SK-N-SH (cell line): ENCODE measurements around the gene ACOXL. TPM values are rescaled to one million over a fixed set of nuclear protein-coding genes. Genes with fewer than 3 reads are reported as not detected.

Experiments used
- CTCF ChIA-PET: fragments of 300-600, 350-600 bp; formaldehyde crosslinking; extraction: SDS; loops from one replicate; lab custom pipeline; 2021; lab: Yijun Ruan, JAX
- POLR2A ChIA-PET: fragments of 350-600 bp; sonication (Branson Sonifier 250); formaldehyde crosslinking; extraction: SDS; loops from one replicate; lab custom pipeline; 2020; ENCODE audit warnings: antibody characterized with exemption, inconsistent platforms; lab: Yijun Ruan, JAX
- DNase-seq: peaks from one replicate; pipeline ENCODE4 v3.0.0; 2012
- H2AFZ ChIP-seq: fragments of 200-600 bp; sonication (generic); 2 replicates; pipeline ENCODE4 v1.8.1; 2016; ENCODE audit warnings: antibody characterized with exemption, mild to moderate bottlenecking, low read depth
- H3F3A ChIP-seq: fragments of 200-600 bp; sonication (generic); replicated peaks from 2 replicates; pipeline ENCODE3; 2016; ENCODE audit warnings: antibody characterized with exemption, mild to moderate bottlenecking; ENCODE audit not compliant: insufficient read depth
- H3K27ac ChIP-seq, 2 experiments: fragments of 200-500 bp in 1 of 2; fragments of 200-600 bp in 1 of 2; sonication (Bioruptor generic) in 1 of 2; sonication (generic), shearing (Covaris generic) in 1 of 2; 2 replicates each; pipeline versions ENCODE4 v1.5.1 to v1.6.1; 2014 to 2016; ENCODE audit warnings: low read depth in 2 of 2, inconsistent platforms in 1 of 2, low read length in 1 of 2, mild to moderate bottlenecking in 1 of 2, mixed read lengths in 1 of 2
- H3K27me3 ChIP-seq: fragments of 200-600 bp; sonication (generic), shearing (Covaris generic); 2 replicates; pipeline ENCODE4 v1.6.1; 2016; ENCODE audit warnings: mixed run types; ENCODE audit not compliant: insufficient read depth
- H3K36me3 ChIP-seq, 2 experiments: fragments of 200-500 bp in 1 of 2; fragments of 200-600 bp in 1 of 2; sonication (Bioruptor generic) in 1 of 2; sonication (generic) in 1 of 2; replicated peaks in 1 of 2; 2 replicates each; pipeline versions ENCODE3 to v1.5.1; 2014 to 2016; ENCODE audit warnings: low read length in 1 of 2, mild to moderate bottlenecking in 1 of 2; ENCODE audit not compliant: insufficient read depth in 2 of 2, control insufficient read depth in 1 of 2
- H3K4me1 ChIP-seq, 2 experiments: fragments of 200-500 bp in 1 of 2; fragments of 200-600 bp in 1 of 2; sonication (Bioruptor generic) in 1 of 2; sonication (generic), shearing (Covaris generic) in 1 of 2; 2 replicates each; pipeline versions ENCODE4 v1.5.1 to v1.6.1; 2014 to 2016; ENCODE audit warnings: low read depth in 1 of 2, low read length in 1 of 2, mixed run types in 1 of 2; ENCODE audit not compliant: insufficient read depth in 2 of 2, control insufficient read depth in 1 of 2
- H3K4me2 ChIP-seq: fragments of 200-600 bp; sonication (generic), shearing (Covaris generic); 2 replicates; pipeline ENCODE4 v1.6.1; 2017; ENCODE audit warnings: mixed run types
- H3K4me3 ChIP-seq, 2 experiments: fragments of 200-500 bp in 1 of 2; fragments of 200-600 bp in 1 of 2; sonication (Bioruptor generic) in 1 of 2; sonication (generic), shearing (Covaris generic) in 1 of 2; 2 replicates each; pipeline versions ENCODE4 v1.5.1 to v1.8.1; 2014 to 2016; ENCODE audit warnings: low read depth in 2 of 2, inconsistent platforms in 1 of 2, low read length in 1 of 2, mild to moderate bottlenecking in 1 of 2, mixed read lengths in 1 of 2, moderate library complexity in 1 of 2
- H3K79me2 ChIP-seq: fragments of 200-600 bp; sonication (generic); 2 replicates; pipeline ENCODE4 v1.8.1; 2017; ENCODE audit warnings: mild to moderate bottlenecking; ENCODE audit not compliant: insufficient read depth
- H3K9ac ChIP-seq: fragments of 200-600 bp; sonication (generic); 2 replicates; pipeline ENCODE4 v1.6.1; 2017; ENCODE audit warnings: mixed run types
- H3K9me2 ChIP-seq: fragments of 200-600 bp; sonication (generic); 2 replicates; pipeline ENCODE4 v1.6.1; 2017; ENCODE audit warnings: mixed run types
- H3K9me3 ChIP-seq: fragments of 200-600 bp; sonication (generic); 2 replicates; pipeline ENCODE4 v1.6.1; 2017; ENCODE audit warnings: mixed run types, mild to moderate bottlenecking, moderate library complexity
- H4K20me1 ChIP-seq: fragments of 200-600 bp; sonication (generic); 2 replicates; pipeline ENCODE4 v1.6.1; 2017; ENCODE audit warnings: mild to moderate bottlenecking, mixed run types; ENCODE audit not compliant: insufficient read depth
- CHD2 ChIP-seq: fragments of 150-350 bp; IDR thresholded peaks from 2 replicates; pipeline ENCODE4 v1.6.1; 2018; ENCODE audit warnings: low read length; ENCODE audit not compliant: partially characterized antibody
- ELF1 ChIP-seq: IDR thresholded peaks from 2 replicates; pipeline ENCODE4 v1.4.0; 2012
- EP300 ChIP-seq, 2 experiments: IDR thresholded peaks; 2 replicates each; pipeline versions ENCODE4 v1.4.0 to v1.6.1; 2012; ENCODE audit warnings: borderline replicate concordance in 1 of 2, low read depth in 1 of 2, low read length in 1 of 2
- FOSL2 ChIP-seq: IDR thresholded peaks from 2 replicates; pipeline ENCODE4 v1.4.0; 2012; ENCODE audit warnings: low read depth, mild to moderate bottlenecking, moderate library complexity, borderline replicate concordance
- FOXM1 ChIP-seq: IDR thresholded peaks from 2 replicates; pipeline ENCODE4 v1.4.0; 2012; ENCODE audit warnings: low read depth, mild to moderate bottlenecking
- GATA2 ChIP-seq: sonication (generic); formaldehyde crosslinking; IDR thresholded peaks from 2 replicates; pipeline ENCODE4 v1.5.0; 2020; ENCODE audit warnings: mild to moderate bottlenecking, missing genetic modification reagents
- MEF2A ChIP-seq: IDR thresholded peaks from 2 replicates; pipeline ENCODE4 v1.4.0; 2012; ENCODE audit warnings: low read depth, borderline replicate concordance
- MXI1 ChIP-seq: IDR thresholded peaks from 2 replicates; pipeline ENCODE4 v1.6.1; 2012; ENCODE audit warnings: mild to moderate bottlenecking, low read depth, low read length, improper control_type of control experiment
- NFIC ChIP-seq: IDR thresholded peaks from 2 replicates; pipeline ENCODE4 v1.4.0; 2012; ENCODE audit warnings: borderline replicate concordance
- POLR2AphosphoS5 ChIP-seq: IDR thresholded peaks from 2 replicates; pipeline ENCODE4 v1.6.1; 2012; ENCODE audit warnings: low read depth, low read length
- RCOR1 ChIP-seq: fragments of 150-350 bp; IDR thresholded peaks from 2 replicates; pipeline ENCODE4 v1.6.1; 2017; ENCODE audit warnings: antibody characterized with exemption, low read length
- RFX5 ChIP-seq: IDR thresholded peaks from 2 replicates; pipeline ENCODE4 v1.6.1; 2012; ENCODE audit warnings: mild to moderate bottlenecking, improper control_type of control experiment, low read length
- RXRA ChIP-seq: IDR thresholded peaks from 2 replicates; pipeline ENCODE4 v1.4.0; 2012; ENCODE audit warnings: low read depth, mild to moderate bottlenecking, borderline replicate concordance
- SIN3A ChIP-seq: IDR thresholded peaks from 2 replicates; pipeline ENCODE4 v1.6.1; 2012; ENCODE audit warnings: low read depth, mild to moderate bottlenecking, low read length, moderate library complexity, borderline replicate concordance
- SMC3 ChIP-seq: IDR thresholded peaks from 2 replicates; pipeline ENCODE4 v1.6.1; 2012; ENCODE audit warnings: low read depth, low read length, improper control_type of control experiment
- YY1 ChIP-seq: IDR thresholded peaks from 2 replicates; pipeline ENCODE4 v1.4.0; 2012; ENCODE audit warnings: low read depth, mild to moderate bottlenecking
- WGBS: methylation state at CpG from one replicate; pipeline ENCODE4 v1.1.6; 2017; ENCODE audit warnings: low lambda C conversion rate; 5-methylcytosine and 5-hydroxymethylcytosine counted together
- polyA plus RNA-seq, 3 experiments: library from polyadenylated mRNA; depleted of rRNA; stranded (reverse); fragments of >200 nt; gene quantifications; 2 replicates each; pipeline ENCODE4 v1.2.3, GENCODE V29; 2012
- TF ChIP-seq, protein P1 (sequence below): IDR thresholded peaks from 2 replicates; pipeline ENCODE4; 2012
- TF ChIP-seq, protein P2 (sequence below): IDR thresholded peaks from 2 replicates; pipeline ENCODE4 v1.4.0; 2012; ENCODE audit warnings: low read depth, borderline replicate concordance

The ACOXL gene
- polyA plus RNA-seq, 1 of the 3 experiments (the other 2 are of a cell fraction) = not detected

DNA sequence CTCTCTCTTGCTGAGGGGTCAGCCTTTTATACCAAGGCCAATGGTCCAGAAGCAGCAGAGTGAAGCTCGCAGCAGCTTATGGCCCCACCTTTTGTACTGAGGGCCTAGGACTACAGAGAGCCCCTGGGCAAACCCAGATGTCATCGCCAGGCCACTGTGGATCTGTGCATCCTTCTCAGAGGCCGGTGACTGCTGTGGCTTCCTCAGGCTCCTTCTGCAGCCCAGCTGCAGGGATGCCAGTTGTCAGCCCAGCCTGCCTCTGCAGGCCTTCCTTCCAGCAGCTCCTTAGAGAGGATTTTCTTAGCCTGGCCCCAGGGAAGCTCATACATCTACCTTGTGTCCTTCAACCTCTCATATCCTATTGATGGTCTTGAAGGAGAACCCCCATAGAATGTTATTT is 6.5 kb upstream of the ACOXL start (continued):
- no peak for TF ChIP-seq CHD2
- no peak for TF ChIP-seq SIN3A
- no peak for TF ChIP-seq FOSL2
- TF ChIP-seq YY1 = no peak
- no peak for TF ChIP-seq POLR2AphosphoS5
- TF ChIP-seq, protein P1, sequence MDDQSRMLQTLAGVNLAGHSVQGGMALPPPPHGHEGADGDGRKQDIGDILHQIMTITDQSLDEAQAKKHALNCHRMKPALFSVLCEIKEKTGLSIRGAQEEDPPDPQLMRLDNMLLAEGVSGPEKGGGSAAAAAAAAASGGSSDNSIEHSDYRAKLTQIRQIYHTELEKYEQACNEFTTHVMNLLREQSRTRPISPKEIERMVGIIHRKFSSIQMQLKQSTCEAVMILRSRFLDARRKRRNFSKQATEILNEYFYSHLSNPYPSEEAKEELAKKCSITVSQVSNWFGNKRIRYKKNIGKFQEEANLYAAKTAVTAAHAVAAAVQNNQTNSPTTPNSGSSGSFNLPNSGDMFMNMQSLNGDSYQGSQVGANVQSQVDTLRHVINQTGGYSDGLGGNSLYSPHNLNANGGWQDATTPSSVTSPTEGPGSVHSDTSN = no peak
- TF ChIP-seq, all 33 proteins: peak for 0

DNA sequence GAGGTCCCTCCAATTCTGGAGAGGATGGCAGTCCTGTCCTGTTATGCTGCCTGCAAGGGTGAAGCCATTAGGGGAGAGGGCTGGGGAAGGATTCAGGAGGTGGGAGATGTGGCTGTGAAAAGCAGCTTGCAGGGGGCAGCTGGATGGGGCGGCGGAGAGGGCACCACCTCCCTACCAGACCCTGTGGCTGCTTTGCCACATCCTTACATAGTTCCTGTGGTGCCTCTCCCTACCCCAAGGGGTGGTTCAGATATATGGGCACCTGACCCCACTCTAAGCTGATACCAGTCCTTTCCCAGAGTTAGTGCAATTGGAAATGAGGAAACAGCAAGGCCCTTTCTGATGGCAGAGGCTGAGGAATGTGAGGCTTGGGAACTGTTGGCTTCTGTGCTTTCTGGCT is 6.1 kb upstream of the ACOXL start:
- Histone ChIP-seq H3F3A (no peaks in the 10 kb centered on the region), H4K20me1 (no peaks in the 10 kb centered on the region), H3K4me2 (no peak overlapping the region), H3K36me3 (no peaks in the 10 kb centered on the region), H3K27ac (no peak overlapping the region), H3K9ac (no peak overlapping the region), H3K9me2 (no peaks in the 10 kb centered on the region), H3K4me3 (no peak overlapping the region), H2AFZ (no peak overlapping the region), H3K79me2 (no peaks in the 10 kb centered on the region), H3K27me3 (peaks cover 45% of the 10 kb centered on the region), H3K9me3 (no peaks in the 10 kb centered on the region), H3K4me1 (peaks cover 0 to 7% of the 10 kb centered on the region in 2 experiments; a peak in 1 of 4 replicates)
- CTCF ChIA-PET = interaction anchor here (0.8 to 1.1 kb wide), 2 partner anchors 8 to 29 kb away, joined by 3 to 5 read pairs; no protein-coding TSS in a partner anchor
- DNase-seq = no peak
- POLR2A ChIA-PET = no interaction called here
- 57% methylated on average over 2 of the region's 2 CpGs for WGBS
- TF ChIP-seq RFX5 (no peak), SMC3 (no peak), FOXM1 (no peak), NFIC (no peak), YY1 (no peak), RCOR1 (no peak), GATA2 (CRISPR knock-in tag) (no peak), EP300 (IDR thresholded peaks at IDR 0.05; ENCODE audit: borderline replicate concordance in 1 of 2, low read depth in 1 of 2, low read length in 1 of 2) (no peak)

DNA sequence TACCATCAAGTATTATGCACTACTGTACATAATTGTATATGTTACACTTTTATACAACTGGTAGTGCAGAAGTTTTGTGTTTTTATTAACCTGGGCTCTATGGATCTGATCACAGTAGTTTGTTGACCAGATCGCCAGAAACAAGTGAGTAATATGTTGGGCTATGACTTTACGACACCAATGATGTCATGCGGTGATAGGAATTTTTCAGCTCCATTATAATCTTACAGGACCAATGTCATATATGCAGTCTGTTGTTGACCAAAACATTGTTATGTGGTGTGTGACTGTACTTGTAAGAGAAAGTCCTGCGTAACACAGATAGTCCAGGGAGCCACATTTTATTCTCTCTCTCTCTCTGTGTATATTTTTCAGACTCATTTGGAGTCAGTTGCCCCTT is 4.5 kb upstream of the ACOXL start:
- WGBS = 54% methylated on average over 4 of the region's 4 CpGs
- CTCF ChIA-PET = interaction anchor here (0.7 kb wide), 1 partner anchor 11 kb away, joined by 3 read pairs; no protein-coding TSS in a partner anchor

More for the DNA sequence above, 4.5 kb upstream of the ACOXL start:
- H3K9ac ChIP-seq = no peak overlapping the region
- no peak for TF ChIP-seq ELF1
- no peak for TF ChIP-seq RXRA
- TF ChIP-seq, protein P2, sequence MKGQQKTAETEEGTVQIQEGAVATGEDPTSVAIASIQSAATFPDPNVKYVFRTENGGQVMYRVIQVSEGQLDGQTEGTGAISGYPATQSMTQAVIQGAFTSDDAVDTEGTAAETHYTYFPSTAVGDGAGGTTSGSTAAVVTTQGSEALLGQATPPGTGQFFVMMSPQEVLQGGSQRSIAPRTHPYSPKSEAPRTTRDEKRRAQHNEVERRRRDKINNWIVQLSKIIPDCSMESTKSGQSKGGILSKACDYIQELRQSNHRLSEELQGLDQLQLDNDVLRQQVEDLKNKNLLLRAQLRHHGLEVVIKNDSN = no peak
- TF ChIP-seq MXI1 = no peak
- TF ChIP-seq MEF2A = no peak
- no peak for TF ChIP-seq GATA2 (CRISPR knock-in tag)
- no peak for TF ChIP-seq NFIC
- H4K20me1 ChIP-seq = no peaks in the 10 kb centered on the region
- H3K79me2 ChIP-seq = no peaks in the 10 kb centered on the region
- DNase-seq = no peak
- H3K36me3 ChIP-seq = no peaks in the 10 kb centered on the region
- peaks cover 57% of the 10 kb centered on the region for H3K27me3 ChIP-seq
- no peak overlapping the region for H3K27ac ChIP-seq
- H3K4me2 ChIP-seq = no peak overlapping the region
- no peaks in the 10 kb centered on the region for H3K9me2 ChIP-seq
- H3K4me3 ChIP-seq = no peak overlapping the region
- no peaks in the 10 kb centered on the region for H3K9me3 ChIP-seq
- H3K4me1 ChIP-seq = peaks cover 0 to 10% of the 10 kb centered on the region in 2 experiments; a peak in 1 of 4 replicates
- POLR2A ChIA-PET = no interaction called here
- H3F3A ChIP-seq = no peaks in the 10 kb centered on the region
- no peak overlapping the region for H2AFZ ChIP-seq
